GM18907 (cell line): ENCODE measurements around the gene SLC46A2.

Experiments used
- ATAC-seq: cut with Tn5 transposase; IDR thresholded peaks from one replicate; pipeline ENCODE4 v1.9.1; 2021; ENCODE audit warnings: mild to moderate bottlenecking, moderate library complexity; ENCODE audit not compliant: unreplicated experiment

Gene SLC46A2

GRCh38 chr9:112890106-112891081 is at the start of gene SLC46A2:
Gene SLC46A2 (minus strand): TSS chr9:112890876. CDS start chr9:112890681, 195 bp downstream.
- no peak for ATAC-seq

GRCh38 chr9:112939418-112939817 is 48.7 kb upstream of the SLC46A2 start:
- ATAC-seq: no peak

GRCh38 chr9:112933696-112934095 is 43.0 kb upstream of the SLC46A2 start:
- ATAC-seq: no peak

GRCh38 chr9:112925058-112925641 is 34.5 kb upstream of the SLC46A2 start:
- ATAC-seq: no peak

GRCh38 chr9:112921549-112921948 is 30.9 kb upstream of the SLC46A2 start:
- ATAC-seq: no peak

- no peak for ATAC-seq
Observed at GRCh38 chr9:112917987-112918362, 27.3 kb upstream of the SLC46A2 start.

- ATAC-seq: no peak
Observed at GRCh38 chr9:112917047-112917986, 26.6 kb upstream of the SLC46A2 start.

- ATAC-seq: no peak
Observed at GRCh38 chr9:112914524-112914923, 23.8 kb upstream of the SLC46A2 start.

GRCh38 chr9:112913326-112913725 is 22.6 kb upstream of the SLC46A2 start:
- no peak for ATAC-seq

GRCh38 chr9:112912636-112913035 is 22.0 kb upstream of the SLC46A2 start:
- ATAC-seq: no peak

GRCh38 chr9:112911736-112912135 is 21.1 kb upstream of the SLC46A2 start:
- no peak for ATAC-seq

GRCh38 chr9:112905084-112905483 is 14.4 kb upstream of the SLC46A2 start:
- no peak for ATAC-seq

GRCh38 chr9:112900901-112901300 is 10.2 kb upstream of the SLC46A2 start:
- no peak for ATAC-seq

GRCh38 chr9:112900488-112900887 is 9.8 kb upstream of the SLC46A2 start:
- ATAC-seq: no peak

GRCh38 chr9:112898872-112899311 is 8.2 kb upstream of the SLC46A2 start:
- no peak for ATAC-seq

GRCh38 chr9:112896131-112896530 is 5.5 kb upstream of the SLC46A2 start:
- no peak for ATAC-seq

GRCh38 chr9:112894699-112895098 is 4.0 kb upstream of the SLC46A2 start:
- no peak for ATAC-seq

GRCh38 chr9:112894041-112894440 is 3.4 kb upstream of the SLC46A2 start:
- no peak for ATAC-seq

GRCh38 chr9:112892981-112893380 is 2.3 kb upstream of the SLC46A2 start:
- ATAC-seq: no peak

- ATAC-seq: no peak
Observed at GRCh38 chr9:112891521-112891920, 845 bp upstream of the SLC46A2 start.

GRCh38 chr9:112887381-112887780 is 3.3 kb downstream of the SLC46A2 start:
- no peak for ATAC-seq
